Prostate gland (tissue), 2 donors: ENCODE results near the gene PASK. TPM values are rescaled to one million over a fixed set of nuclear protein-coding genes. Genes with fewer than 3 reads are reported as not detected.

Source experiments
- DNase-seq: peaks from one replicate; pipeline ENCODE4 v3.0.0-alpha.2; 2019; ENCODE audit warnings: low spot score
- H3K27ac ChIP-seq, 2 donors: fragments of 200-600 bp; sonication (generic); 2 replicates each; pipeline ENCODE4 v1.5.1; 2017 to 2019
- H3K27me3 ChIP-seq: fragments of 200-600 bp; sonication (generic); replicated peaks from 2 replicates; pipeline ENCODE4 v1.5.1; 2019; ENCODE audit not compliant: insufficient read depth
- H3K36me3 ChIP-seq, 2 donors: fragments of 200-600 bp; sonication (generic); 1 replicate in 1 of 2; 2 replicates in 1 of 2; pipeline versions ENCODE4 v1.5.1 to v1.8.1; 2017 to 2019
- H3K4me1 ChIP-seq: fragments of 200-600 bp; sonication (generic); replicated peaks from 2 replicates; pipeline ENCODE4 v1.5.1; 2019
- H3K4me3 ChIP-seq, 2 donors: fragments of 200-600 bp; sonication (generic); 2 replicates each; pipeline ENCODE4 v1.5.1; 2017 to 2019
- H3K9me3 ChIP-seq: fragments of 200-600 bp; sonication (generic); 2 replicates; pipeline ENCODE4 v1.5.1; 2017
- POLR2A ChIP-seq: fragments of 450-650 bp; IDR thresholded peaks from one replicate; pipeline ENCODE4 v1.6.1; 2016; ENCODE audit warnings: antibody characterized with exemption, mild to moderate bottlenecking
- POLR2AphosphoS5 ChIP-seq: sonication (generic); formaldehyde crosslinking; IDR thresholded peaks from one replicate; pipeline ENCODE4 v1.6.1; 2017; ENCODE audit warnings: antibody characterized with exemption
- WGBS: methylation state at CpG from one replicate; pipeline ENCODE4 v1.1.5; 2018; 5-methylcytosine and 5-hydroxymethylcytosine counted together
- intact Hi-C: fragments of 100-400 bp; cut with DNase I; formaldehyde crosslinking; loops from one replicate; pipeline ENCODE4 v1.14.2; 2022
- total RNA-seq, 2 donors: library from RNA; depleted of rRNA; stranded (reverse); fragments of >200 nt; gene quantifications; one replicate each; pipeline ENCODE4 v1.1.0, GENCODE V29; 2016
- TF ChIP-seq, protein P1 (sequence below), 4 experiments: fragments of 200-600 bp in 2 of 4; fragments of 450-650 bp in 2 of 4; sonication (generic) in 2 of 4; IDR thresholded peaks; 1 replicate in 3 of 4; 2 replicates in 1 of 4; pipeline ENCODE4 v1.5.1; 2016 to 2019; ENCODE audit warnings: antibody characterized with exemption in 4 of 4, mild to moderate bottlenecking in 2 of 4, moderate library complexity in 2 of 4

The PASK gene
- total RNA-seq, 2 donors from 2014 or later: 49.2 to 200 TPM

DNA sequence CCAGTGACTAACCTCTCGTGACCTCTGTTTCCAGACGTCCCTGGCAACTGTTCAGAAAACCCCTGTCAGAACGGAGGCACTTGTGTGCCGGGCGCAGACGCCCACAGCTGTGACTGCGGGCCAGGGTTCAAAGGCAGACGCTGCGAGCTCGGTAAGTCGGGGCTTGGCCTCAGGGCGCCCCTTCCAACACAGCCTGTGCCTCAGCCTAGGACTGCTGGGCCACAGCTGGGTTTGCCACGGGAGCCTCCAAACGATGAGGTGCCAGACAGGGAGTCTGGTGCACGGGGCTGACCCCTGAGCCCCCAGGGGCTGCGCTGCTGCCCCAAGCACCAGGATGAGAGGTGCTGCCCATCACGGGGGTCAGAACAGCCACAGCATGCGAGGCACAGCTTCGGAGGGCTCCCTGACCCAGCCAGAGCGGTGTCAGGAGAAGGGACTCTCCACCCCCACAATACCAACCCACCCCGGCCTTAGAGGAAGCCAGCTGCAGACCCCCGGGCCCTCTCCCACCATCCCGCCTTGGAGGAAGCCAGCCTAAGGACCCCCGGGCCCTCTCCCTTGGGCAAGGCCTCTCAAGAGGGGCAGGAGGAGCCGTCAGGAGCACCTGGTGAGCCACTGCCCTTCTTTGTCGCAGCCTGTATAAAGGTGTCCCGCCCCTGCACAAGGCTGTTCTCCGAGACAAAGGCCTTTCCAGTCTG, 67.5 kb downstream of the PASK start:
- WGBS: 49% methylated on average over 20 of the region's 28 CpGs

DNA sequence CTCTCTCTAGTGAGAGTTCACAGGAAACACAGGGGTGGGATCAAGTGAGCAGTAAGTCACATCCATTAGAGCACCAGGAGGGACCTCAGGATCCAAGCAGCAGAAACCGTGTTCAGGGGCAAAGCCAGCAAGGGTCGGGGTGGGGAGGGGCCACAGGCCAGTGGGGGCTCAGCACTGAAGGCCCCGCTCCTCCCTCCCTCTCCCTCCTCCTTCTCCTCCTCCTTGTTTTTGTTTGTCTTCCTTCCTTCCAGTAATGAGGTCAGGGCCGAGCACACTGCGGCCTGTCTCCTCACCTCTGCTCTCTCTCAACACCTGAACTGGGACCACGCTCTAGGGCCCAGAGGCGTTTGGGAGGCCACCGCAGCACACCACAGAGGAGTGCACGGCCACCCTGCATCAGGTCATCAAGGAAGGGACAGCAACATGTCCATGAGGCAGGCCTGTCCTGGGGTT, 68.1 kb downstream of the PASK start:
- Histone ChIP-seq H3K4me1 (no peaks in the 10 kb centered on the region), H3K4me3 (no peak overlapping the region), H3K27ac (peak overlapping the region in 1 of 2 donors; percentile 61), H3K9me3 (no peaks in the 10 kb centered on the region), H3K36me3 (no peaks in the 10 kb centered on the region), H3K27me3 (no peaks in the 10 kb centered on the region)
- DNase-seq: no peak
- WGBS: 45% methylated on average over 9 of the region's 9 CpGs
- TF ChIP-seq POLR2AphosphoS5 (no peak), POLR2A (no peak)
- TF ChIP-seq, protein P1, sequence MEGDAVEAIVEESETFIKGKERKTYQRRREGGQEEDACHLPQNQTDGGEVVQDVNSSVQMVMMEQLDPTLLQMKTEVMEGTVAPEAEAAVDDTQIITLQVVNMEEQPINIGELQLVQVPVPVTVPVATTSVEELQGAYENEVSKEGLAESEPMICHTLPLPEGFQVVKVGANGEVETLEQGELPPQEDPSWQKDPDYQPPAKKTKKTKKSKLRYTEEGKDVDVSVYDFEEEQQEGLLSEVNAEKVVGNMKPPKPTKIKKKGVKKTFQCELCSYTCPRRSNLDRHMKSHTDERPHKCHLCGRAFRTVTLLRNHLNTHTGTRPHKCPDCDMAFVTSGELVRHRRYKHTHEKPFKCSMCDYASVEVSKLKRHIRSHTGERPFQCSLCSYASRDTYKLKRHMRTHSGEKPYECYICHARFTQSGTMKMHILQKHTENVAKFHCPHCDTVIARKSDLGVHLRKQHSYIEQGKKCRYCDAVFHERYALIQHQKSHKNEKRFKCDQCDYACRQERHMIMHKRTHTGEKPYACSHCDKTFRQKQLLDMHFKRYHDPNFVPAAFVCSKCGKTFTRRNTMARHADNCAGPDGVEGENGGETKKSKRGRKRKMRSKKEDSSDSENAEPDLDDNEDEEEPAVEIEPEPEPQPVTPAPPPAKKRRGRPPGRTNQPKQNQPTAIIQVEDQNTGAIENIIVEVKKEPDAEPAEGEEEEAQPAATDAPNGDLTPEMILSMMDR (IDR thresholded peaks at IDR 0.05): no peak
- intact Hi-C loops: no loop called here

More for the DNA sequence above, 67.5 kb downstream of the PASK start:
- intact Hi-C loops: no loop called here
- TF ChIP-seq POLR2A: no peak
- TF ChIP-seq, protein P1 (IDR thresholded peaks at IDR 0.05): no peak
- no peak for TF ChIP-seq POLR2AphosphoS5
- peak overlapping the region in 1 of 2 donors; percentile 61 for H3K27ac ChIP-seq
- no peak overlapping the region for H3K4me3 ChIP-seq
- no peaks in the 10 kb centered on the region for H3K9me3 ChIP-seq
- no peak for DNase-seq
- no peaks in the 10 kb centered on the region for H3K27me3 ChIP-seq
- H3K4me1 ChIP-seq: no peaks in the 10 kb centered on the region
- no peaks in the 10 kb centered on the region for H3K36me3 ChIP-seq

DNA sequence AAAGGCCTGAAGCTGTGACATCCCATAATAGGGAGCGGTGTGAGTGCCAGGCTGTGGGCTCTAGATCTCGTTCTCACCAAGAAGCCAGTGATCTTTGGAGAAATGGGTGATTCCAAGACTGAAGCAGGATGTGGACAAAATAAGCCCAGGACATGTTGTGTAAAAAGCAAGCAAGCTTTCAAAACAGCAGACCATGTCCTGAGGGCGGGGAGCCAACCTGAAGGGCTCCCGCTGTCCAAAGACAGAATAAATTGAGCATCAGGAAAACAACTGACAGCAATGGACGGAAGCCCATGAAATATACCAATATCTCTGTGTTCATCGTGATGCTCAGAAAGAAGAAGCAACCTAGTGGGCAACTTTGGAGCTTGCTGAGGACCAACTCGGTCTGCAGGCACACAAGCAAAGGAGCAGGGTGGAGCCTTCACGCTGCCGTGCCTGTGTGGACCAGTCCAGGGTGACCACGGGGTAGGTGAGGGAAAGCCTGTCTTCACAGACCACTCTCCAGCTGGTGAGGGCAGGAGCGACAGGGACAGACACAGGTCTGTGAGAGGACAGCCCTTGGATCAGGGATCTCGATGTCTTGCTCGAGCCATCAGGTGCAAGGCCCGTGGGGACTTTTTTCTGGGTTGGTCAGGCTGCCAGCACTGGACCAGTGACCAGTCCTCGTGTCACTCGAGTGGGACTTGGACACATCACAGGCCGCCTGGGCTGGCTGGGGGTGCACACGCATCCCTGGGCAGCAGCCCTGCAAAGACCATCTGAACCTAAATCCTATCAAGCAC, 68.7 kb downstream of the PASK start:
- no peak overlapping the region for H3K4me3 ChIP-seq
- TF ChIP-seq POLR2A: no peak
- TF ChIP-seq, protein P1 (IDR thresholded peaks at IDR 0.05): no peak
- TF ChIP-seq POLR2AphosphoS5: no peak
- DNase-seq: no peak
- peak overlapping the region; percentile 7 to 61 for H3K27ac ChIP-seq
- no peaks in the 10 kb centered on the region for H3K4me1 ChIP-seq
- H3K9me3 ChIP-seq: no peaks in the 10 kb centered on the region
- H3K36me3 ChIP-seq: no peaks in the 10 kb centered on the region
- 77% methylated on average over 18 of the region's 18 CpGs for WGBS
- H3K27me3 ChIP-seq: no peaks in the 10 kb centered on the region
- intact Hi-C loops: no loop called here

DNA sequence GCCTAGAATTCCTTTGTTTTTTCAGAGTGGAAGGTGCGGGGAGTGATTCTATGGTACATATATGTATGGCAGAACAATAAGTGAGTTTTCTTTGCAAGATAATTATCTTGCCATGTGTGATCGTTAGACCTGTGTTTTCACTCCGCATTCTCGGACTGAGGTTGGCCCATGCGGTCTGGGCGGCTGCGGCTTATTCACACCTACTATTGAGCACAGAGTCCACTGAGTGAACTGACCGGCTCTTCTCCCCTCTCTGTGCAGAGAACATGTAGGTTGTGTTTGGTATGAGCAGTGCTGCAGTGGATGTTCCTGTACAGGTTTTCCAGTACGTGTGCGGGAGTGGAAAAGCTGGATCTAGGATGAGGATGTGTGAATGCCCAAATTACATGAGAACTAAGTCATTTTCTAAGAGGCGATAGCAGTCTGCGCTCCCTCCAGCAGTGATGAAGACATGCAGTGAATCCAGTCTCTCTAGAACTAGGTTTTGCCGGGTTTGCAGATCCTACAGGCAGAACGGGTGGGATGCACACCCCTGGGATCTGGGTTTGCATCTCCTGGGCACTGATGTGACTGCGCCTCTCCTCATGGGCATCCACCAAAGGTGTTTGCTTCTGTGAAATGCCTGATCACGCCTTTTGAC, 74.3 kb downstream of the PASK start:
- Histone ChIP-seq H3K9me3 (no peaks in the 10 kb centered on the region), H3K27me3 (no peaks in the 10 kb centered on the region), H3K4me1 (no peaks in the 10 kb centered on the region), H3K36me3 (no peaks in the 10 kb centered on the region), H3K4me3 (no peak overlapping the region), H3K27ac (no peak overlapping the region)
- no peak for DNase-seq
- intact Hi-C loops: no loop called here
- WGBS: 94% methylated on average over 16 of the region's 16 CpGs
- TF ChIP-seq POLR2A: no peak
- TF ChIP-seq, protein P1 (IDR thresholded peaks at IDR 0.05): no peak
- no peak for TF ChIP-seq POLR2AphosphoS5
